Tibial artery (tissue), 4 donors: ENCODE data around the gene ITGB3.
"Not testable (repeated sequence)": the region's sequence is repeated elsewhere in the genome, so short reads cannot be mapped to it uniquely, and the experiment has no call there.

Experiments
- DNase-seq, 2 donors: peaks; one replicate each; pipeline ENCODE4 v3.0.0-alpha.2; 2019
- H3K27ac ChIP-seq, 2 donors: fragments of 200-600 bp; sonication (generic) in 1 of 2; 1 replicate in 1 of 2; 2 replicates in 1 of 2; pipeline ENCODE4 v1.5.1; 2018 to 2019; ENCODE audit warnings: mild to moderate bottlenecking in 1 of 2
- H3K27me3 ChIP-seq, 2 donors: fragments of 200-600 bp; sonication (generic) in 1 of 2; one replicate each; pipeline versions ENCODE4 v1.5.1 to v1.6.0; 2016 to 2019
- H3K36me3 ChIP-seq, 3 donors: fragments of 200-600 bp; sonication (generic) in 2 of 3; one replicate each; pipeline ENCODE4 v1.5.1; 2016 to 2019; ENCODE audit warnings: mild to moderate bottlenecking in 2 of 3
- H3K4me1 ChIP-seq, 4 donors: fragments of 200-600 bp; sonication (generic) in 2 of 4; 1 replicate in 3 of 4; 2 replicates in 1 of 4; pipeline ENCODE4 v1.5.1; 2016 to 2019
- H3K4me3 ChIP-seq, 2 donors: fragments of 200-600 bp; sonication (generic) in 1 of 2; 1 replicate in 1 of 2; 2 replicates in 1 of 2; pipeline ENCODE4 v1.5.1; 2018 to 2019; ENCODE audit warnings: mild to moderate bottlenecking in 2 of 2
- H3K9me3 ChIP-seq, 3 donors: fragments of 200-600 bp; sonication (generic) in 1 of 3; one replicate each; pipeline ENCODE4 v1.5.1; 2016 to 2019
- CTCF ChIP-seq, 2 experiments: fragments of 200-600 bp in 1 of 2; fragments of 450-650 bp in 1 of 2; IDR thresholded peaks; one replicate each; pipeline ENCODE4 v1.5.1; 2017 to 2019; ENCODE audit warnings: antibody characterized with exemption in 2 of 2, mild to moderate bottlenecking in 1 of 2, moderate library complexity in 1 of 2
- intact Hi-C: fragments of 100-400 bp; cut with DNase I; formaldehyde crosslinking; loops from one replicate; pipeline ENCODE4 v1.15.0; 2023; ENCODE audit warnings: low total_unique reads

The ITGB3 gene

GRCh38 chr17:47266782-47267181 is 13.2 kb downstream of the ITGB3 start:
- Histone ChIP-seq H3K36me3 (no peaks in the 10 kb centered on the region), H3K27me3 (no peaks in the 10 kb centered on the region), H3K27ac (peak overlapping the region; percentile 70 to 92), H3K4me3 (no peak overlapping the region), H3K9me3 (no peaks in the 10 kb centered on the region), H3K4me1 (peaks cover 0 to 93% (median 48%) of the 10 kb centered on the region in 4 donors)
- no peak for TF ChIP-seq CTCF (IDR thresholded peaks at IDR 0.05)
- no peak for DNase-seq
- intact Hi-C loops, result no loop called here

DNA sequence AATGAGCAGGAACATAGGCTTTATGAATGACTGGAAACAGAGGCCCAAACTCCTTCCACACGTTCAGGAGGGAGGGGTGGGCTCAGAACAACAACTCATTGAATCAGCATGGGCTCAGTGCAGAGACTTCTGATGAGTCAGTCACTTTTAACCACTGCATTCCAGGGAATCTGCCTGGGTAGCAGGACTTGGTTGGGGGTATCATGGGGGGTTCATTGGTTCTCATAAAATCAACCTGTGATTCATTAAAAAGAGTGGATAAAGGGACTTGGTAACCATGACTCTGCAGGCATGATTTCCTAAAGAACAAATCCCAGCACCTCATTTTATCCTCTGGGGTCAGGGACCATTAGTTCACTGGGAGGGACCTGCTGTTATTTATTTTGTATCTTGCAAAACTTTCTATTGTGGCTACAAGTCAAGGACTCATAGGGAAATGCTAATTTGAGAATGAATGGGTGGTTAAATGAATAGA is 13.8 kb downstream of the ITGB3 start:
- no peak for TF ChIP-seq CTCF (IDR thresholded peaks at IDR 0.05)
- Histone ChIP-seq H3K4me1 (peaks cover 0 to 87% (median 48%) of the 10 kb centered on the region in 4 donors), H3K9me3 (no peaks in the 10 kb centered on the region), H3K27ac (peak overlapping the region; percentile 70 to 92), H3K36me3 (no peaks in the 10 kb centered on the region), H3K4me3 (no peak overlapping the region), H3K27me3 (no peaks in the 10 kb centered on the region)
- no peak for DNase-seq
- intact Hi-C loops, result no loop called here

DNA sequence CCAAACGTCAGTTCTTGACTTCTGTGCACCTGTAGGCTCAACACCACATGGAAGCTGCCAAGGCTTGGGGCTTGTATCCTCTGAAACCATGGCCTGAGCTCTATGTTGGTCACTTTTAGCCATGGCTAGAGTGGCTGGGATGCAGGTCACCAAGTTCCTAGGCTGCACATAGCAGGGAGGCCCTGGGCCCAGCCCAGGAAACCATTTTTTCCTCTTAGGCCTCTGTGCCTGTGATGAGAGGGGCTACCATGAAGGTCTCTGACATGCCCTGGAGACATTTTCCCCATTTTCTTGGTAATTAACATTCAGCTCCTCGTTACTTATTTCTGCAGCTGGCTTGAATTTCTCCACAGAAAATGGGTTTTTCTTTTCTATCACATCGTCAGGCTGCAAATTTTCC is 15.3 kb downstream of the ITGB3 start:
- H3K4me3 ChIP-seq, DNase-seq, H3K27me3 ChIP-seq, H3K36me3 ChIP-seq, intact Hi-C loops, H3K9me3 ChIP-seq: not testable (repeated sequence)
- peaks cover 0 to 87% (median 51%) of the 10 kb centered on the region in 4 donors for H3K4me1 ChIP-seq
- peak overlapping the region; percentile 70 to 92 for H3K27ac ChIP-seq

GRCh38 chr17:47269561-47270280 is 16.1 kb downstream of the ITGB3 start:
- not testable (repeated sequence) for H3K9me3 ChIP-seq, H3K27me3 ChIP-seq, H3K4me3 ChIP-seq, H3K36me3 ChIP-seq, DNase-seq
- H3K27ac ChIP-seq, result peak overlapping the region; percentile 70 to 92
- intact Hi-C loops, result loop anchor here (5.0 kb wide), 1 partner anchor 43 kb away; no protein-coding TSS in a partner anchor
- H3K4me1 ChIP-seq, result peaks cover 0 to 87% (median 59%) of the 10 kb centered on the region in 4 donors

DNA sequence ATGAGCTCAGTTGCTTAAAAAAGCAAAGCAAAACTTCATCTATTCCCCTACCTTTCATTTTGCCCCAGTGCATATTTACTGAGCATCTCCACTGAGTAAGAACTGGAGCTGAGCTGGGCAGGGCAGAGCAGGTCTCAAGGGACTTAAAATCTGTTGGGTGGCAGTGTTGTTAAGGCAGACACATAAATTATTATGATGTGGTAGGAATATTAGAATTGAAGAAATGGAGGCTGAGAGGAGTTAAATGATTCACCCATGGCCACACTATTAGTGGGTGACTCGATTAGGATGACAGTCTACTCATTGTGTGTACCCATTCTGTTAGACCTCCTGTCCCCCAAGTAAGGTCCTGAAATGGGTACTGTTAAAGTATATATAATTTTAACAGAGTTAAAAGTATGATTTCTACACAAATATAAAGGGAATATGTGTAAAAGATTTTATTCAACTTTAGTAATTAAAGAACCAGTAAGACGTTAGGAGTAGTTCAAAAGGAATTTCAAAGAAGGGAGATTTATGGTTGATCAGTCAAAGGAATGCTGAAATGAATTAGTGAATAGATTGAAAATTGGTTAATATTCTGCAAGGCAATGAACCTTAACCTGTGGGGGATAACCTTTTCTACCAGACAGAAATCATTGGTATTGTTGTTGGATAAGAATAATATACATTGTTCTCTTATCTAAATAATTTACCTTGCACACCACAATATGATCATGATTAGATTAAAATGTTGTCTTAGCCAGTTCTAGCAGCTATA is 17.5 kb downstream of the ITGB3 start:
- intact Hi-C loops, result loop anchor here (5.0 kb wide), 1 partner anchor 41 kb away; no protein-coding TSS in a partner anchor
- peak overlapping the region; percentile 70 to 92 for H3K27ac ChIP-seq
- no peaks in the 10 kb centered on the region for H3K27me3 ChIP-seq
- no peaks in the 10 kb centered on the region for H3K9me3 ChIP-seq
- H3K36me3 ChIP-seq, result no peaks in the 10 kb centered on the region
- no peak for DNase-seq
- no peak for TF ChIP-seq CTCF (IDR thresholded peaks at IDR 0.05)
- peaks cover 0 to 87% (median 61%) of the 10 kb centered on the region in 4 donors for H3K4me1 ChIP-seq
- H3K4me3 ChIP-seq, result no peak overlapping the region

DNA sequence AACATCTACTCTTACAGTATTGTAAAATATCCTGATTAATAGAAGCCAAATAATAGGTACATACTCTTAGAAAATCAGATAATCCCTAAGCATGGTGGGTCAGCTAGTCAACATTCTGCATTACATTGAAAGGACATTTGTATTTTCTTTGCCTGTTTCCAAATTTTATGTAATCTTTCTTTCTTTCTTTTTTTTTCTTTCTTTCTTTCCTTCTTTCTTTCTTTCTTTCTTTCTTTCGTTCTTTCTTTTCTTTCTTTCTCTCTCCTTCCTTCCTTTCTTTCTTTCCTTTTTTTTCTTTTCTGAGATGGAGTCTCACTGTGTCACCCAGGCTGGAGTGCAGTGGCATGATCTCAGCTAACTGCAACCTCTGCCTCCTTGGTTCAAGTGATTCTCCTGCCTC is 18.9 kb downstream of the ITGB3 start:
- peak overlapping the region; percentile 85 to 92 for H3K27ac ChIP-seq
- no peaks in the 10 kb centered on the region for H3K9me3 ChIP-seq
- DNase-seq, result no peak
- no peaks in the 10 kb centered on the region for H3K36me3 ChIP-seq
- intact Hi-C loops, result loop anchor here (5.0 kb wide), 1 partner anchor 40 kb away; no protein-coding TSS in a partner anchor
- no peak for TF ChIP-seq CTCF (IDR thresholded peaks at IDR 0.05)
- H3K4me3 ChIP-seq, result no peak overlapping the region
- H3K4me1 ChIP-seq, result peaks cover under 1 to 87% (median 62%) of the 10 kb centered on the region in 4 donors
- no peaks in the 10 kb centered on the region for H3K27me3 ChIP-seq
